Stimulated activated CD4-positive, alpha-beta T cell treated with anti-CD3 and anti-CD28 coated beads, Interleukin-2, amount 100 ng/mL, for 24 hours (primary cell): ENCODE measurements around the gene NCS1.

Source experiments
- DNase-seq, 2 donors: peaks; one replicate each; pipeline ENCODE4 v3.0.0-alpha.2; 2020

The NCS1 gene

DNA sequence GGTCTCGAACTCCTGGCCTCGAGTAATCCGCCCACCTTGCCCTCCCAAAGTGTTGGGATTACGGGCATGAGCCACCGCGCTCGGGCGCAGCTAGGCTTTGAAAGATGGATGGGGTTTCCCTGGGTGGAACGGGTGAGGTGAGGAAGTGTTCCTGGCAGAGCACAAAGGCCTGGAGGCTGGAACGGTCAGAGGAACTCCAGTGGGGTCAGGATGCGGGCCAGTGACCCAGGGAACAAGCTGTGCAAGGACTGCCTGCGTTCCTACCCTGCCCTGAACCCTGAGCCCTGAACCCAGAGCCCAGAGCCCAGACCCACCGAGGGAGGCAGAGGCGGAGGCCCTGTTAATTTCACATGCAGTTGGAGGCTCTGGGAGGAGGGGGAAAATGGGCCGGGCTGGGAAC, 23.4 kb downstream of the NCS1 start:
- no peak for DNase-seq

DNA sequence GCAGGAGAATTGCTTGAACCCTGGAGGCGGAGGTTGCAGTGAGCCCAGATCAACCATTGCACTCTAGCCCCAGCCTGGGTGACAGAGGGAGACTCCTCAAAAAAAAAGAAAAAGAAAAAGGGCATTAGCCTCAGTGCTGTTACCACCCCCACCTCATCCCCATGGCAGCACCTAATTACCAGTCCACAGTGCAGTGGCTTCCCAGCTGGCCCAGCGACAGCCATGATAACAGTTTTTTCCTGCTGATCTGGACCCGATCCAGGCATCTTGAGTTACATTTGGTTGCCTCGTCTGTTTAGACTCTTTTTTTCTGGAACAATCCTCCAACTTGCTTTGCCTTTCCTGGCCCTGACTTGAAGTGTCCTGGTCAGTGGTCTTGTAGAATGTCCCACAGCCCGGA, 24.4 kb downstream of the NCS1 start:
- no peak for DNase-seq

DNA sequence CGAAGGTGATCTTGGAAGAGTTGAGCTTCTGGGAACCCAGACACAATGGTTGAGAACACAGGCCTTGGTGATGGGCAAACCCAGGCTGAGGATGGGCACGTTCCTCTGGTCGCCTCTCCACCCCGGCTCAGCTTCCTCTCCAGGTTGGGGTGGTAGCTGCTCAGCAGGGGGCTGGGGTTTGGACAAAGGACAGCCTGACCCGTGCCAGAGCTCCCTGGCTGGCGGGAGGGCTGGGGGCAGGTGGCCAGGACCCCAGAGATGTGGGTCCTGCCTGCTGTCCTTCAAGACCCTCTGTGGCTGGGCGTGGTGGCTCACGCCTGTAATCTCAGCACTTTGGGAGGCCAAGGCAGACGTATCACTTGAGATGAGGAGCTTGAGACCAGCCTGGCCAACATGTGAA, 25.2 kb downstream of the NCS1 start:
- no peak for DNase-seq

DNA sequence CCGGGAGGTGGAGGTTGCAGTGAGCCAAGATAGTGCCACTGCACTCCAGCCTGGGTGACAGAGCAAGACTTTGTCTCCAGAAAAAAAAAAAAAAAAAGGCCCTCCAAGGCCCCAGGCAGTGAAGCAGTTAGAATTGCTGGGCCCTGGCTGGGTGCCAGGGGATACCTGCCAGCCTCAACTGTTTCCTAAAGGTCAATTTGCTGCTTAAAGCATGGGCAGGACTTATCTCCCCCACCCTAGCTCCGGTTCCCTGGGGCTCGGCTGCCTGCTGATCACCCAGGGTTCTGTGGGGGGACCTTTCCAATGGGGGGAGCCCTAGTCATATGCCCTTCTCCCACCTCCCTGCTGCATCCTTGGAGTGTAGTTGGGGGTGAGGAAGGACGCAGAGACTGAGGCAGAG, 25.7 kb downstream of the NCS1 start:
- DNase-seq, result no peak

DNA sequence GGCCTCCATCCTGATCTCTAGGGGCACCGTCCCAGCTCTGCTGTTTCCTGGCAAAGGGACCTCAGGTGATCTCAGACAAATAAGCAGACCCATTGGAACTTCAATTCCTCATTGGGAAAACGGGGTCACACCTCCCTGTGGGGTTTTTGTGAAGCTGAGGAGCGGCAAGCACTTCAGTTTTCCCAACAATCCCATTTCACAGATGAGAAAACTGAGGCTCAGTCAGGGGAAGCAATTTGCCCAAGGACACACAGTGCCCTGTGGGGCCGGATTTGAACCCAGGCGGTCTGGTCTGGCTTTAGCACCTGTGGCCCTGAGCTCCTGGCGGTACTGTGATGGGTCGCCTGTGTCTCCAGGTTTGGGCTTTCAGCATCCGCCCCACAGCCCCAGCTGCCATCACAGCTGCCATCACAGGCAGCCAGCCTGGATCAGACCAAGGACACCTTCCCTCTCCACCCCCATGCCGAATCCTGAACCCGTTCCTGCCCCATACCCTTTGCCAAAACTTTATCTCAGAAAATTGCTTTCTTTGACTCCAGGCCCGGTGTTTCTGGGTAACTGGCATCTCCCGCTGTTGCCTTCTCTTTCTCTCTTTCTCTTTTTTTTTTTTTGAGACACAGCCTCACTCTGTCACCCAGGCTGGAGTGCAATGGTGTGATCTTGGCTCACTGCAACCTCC, 26.4 kb downstream of the NCS1 start:
- no peak for DNase-seq

DNA sequence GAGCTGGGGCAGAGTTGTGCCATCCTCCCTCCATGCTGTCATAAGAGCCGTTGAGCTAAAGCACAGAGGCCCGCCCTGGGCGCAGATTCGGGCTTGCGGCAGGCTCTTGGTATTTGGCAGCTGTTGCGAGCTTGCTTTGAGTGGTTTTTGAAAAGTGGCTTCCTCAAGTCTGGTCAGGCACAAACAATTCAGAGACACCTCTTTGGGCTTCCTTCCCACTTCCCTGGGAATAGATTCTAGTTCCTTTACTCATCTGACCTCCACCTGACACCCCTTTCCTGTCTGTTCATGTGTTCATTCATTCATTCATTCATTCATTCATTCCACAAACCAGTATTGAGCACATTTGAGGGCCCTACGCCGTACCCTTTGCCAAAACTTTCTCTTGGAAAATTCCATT, 27.4 kb downstream of the NCS1 start:
- DNase-seq, result no peak

DNA sequence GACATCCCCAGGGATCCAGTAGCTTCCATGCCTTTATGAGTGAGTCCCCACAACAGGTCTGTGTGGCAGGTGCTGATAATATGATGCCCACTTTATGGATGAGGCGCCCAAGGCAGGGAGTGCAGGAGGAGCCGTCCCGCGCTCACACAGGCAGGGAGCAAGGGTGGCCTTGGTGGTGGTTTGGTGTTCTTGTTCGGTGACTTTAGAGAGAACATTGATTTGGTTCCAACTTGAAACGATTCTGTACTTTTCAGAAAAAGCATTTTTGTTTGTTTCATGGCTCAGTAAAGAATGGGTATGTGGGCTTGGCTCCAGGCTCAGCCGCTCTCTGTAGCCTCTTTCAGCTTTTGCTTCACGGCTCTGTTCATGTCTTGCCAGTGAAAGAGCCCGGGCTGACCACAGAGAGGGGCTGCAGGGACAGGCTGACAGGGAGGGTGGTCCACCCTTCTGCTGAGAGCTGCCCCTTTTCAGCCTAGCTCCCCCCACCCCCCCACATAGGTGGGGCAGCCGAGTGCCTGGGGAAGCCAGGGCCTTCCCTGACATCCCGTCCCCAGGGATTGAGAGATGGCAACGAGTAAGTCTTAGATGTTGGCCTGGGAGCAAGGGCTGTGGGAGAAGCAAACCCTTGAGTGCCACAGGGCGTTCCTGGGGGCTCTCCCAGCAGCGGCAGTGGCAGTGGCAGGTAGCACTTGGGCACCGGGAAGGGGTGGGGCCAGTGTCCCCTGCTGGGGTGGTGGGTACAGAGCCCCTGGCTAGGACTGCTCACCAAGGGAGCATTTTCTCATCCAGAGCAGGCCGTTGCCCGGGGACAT, 28.0 kb downstream of the NCS1 start:
- no peak for DNase-seq

DNA sequence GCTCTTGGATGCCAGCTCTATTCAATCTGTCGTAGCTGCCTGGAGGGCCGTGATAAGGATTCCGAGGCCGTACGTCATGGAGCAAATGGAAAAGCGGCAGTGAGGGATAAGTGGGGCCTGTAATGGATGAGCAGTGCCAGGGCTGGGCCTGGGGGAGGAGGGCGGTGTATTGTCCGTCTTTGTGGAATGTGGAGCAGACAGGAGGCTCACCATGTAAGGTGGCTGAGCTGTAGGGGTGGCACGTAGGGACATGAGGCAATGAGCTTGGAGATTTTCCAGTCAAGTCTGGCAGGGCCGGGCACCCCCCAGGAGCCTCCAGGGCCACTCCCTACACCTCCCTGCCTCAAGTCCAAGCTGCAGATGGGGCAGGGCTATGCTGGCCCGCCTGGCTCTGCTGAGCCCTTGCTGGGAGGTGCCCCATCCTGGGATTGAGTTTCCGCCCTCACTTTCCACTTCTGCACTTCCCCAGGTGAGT, 29.2 kb downstream of the NCS1 start:
- DNase-seq, result no peak

DNA sequence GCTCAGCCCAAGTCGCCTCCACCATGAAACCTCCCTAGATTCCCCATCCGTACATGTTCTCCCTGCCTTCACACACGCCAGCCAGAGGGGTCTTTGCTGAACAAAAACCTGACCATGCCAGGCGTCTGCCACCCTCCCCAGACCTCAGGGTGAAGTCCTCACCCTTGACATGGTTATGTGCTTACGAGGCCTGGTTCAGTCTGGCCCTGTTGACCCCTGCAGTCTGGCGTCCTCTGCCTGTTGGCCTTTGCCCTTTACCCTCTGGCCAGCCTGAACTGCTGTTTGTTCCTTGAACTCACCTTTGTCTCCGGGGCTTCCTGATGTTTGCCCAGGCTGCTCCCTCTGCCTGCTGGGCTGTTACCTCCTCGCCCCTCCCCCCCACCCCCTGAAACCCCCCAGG, 29.8 kb downstream of the NCS1 start:
- DNase-seq, result no peak

DNA sequence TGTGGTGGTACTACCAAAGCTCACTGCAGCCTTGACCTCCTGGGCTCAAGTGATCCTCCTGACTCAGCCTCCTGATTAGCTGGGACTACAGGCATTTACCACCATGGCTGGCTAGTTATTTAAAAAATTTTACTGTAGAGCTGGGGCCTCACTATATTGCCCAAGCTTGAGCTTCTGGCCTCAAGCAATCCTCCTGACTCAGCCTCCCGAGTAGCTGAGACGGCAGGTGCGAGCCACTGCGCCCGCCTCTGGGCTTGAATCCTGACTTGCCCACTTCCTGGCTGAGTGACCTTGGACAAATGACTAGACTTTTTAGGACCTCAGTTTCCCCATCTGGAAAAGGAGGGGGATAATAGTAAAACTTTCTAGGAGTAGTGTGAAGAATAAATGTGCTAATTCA, 32.1 kb downstream of the NCS1 start:
- DNase-seq, result no peak

DNA sequence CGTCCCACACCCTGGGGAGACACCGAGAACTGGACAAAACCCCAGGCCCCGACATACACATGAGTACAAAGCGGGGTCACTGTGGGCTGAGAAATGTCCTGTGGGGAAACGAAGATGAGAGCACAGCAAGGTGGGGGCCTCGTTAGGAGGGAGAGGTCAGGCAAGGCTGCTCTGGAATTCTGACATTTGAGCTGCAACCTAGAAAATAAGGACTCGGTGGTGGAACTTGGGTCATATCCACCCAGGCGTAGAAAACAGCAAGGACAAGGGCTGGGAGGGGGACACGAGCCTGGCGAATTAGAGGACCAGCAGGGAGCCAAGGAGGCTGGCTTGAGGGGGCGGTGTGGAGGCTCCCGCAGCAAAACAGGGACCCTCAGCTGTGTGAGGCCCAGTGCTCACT, 32.8 kb downstream of the NCS1 start:
- no peak for DNase-seq

DNA sequence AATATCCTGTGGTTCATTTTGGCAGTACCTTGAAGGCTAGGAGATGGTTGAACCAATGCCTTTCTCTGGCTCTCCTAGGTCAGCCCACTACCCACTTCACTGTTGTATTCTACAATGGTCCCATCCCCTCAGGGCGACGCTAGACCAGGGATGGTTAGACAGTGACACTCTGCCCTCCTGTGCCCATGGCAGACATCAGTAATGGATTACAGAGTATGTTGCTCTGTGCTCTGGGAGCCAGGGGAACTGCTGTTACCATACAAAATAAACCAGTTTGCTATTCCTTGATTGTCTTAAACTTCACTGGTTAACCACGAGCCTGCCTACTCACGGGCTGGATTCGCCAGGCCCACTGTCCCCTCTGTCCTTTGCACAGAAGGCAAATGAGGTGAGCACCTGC, 33.7 kb downstream of the NCS1 start:
- no peak for DNase-seq

DNA sequence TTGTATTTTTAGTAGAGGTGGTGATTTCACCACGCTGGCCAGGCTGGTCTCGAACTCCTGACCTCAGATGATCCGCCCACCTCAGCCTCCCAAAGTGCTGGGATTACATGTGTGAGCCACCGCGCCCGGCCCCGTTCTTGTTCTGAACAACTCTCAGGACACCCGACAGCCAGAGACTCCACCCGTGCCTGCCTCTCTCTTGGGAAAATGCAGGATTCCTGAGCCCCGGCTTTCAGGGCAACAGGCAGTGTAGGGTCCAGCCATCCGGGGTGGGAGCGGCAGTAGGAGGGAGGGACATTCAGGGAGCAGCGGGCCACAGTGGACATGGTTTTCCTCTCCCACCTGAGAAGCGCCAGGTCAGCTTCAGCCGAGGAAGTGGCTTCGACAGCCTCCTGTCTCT, 34.4 kb downstream of the NCS1 start:
- DNase-seq, result no peak

DNA sequence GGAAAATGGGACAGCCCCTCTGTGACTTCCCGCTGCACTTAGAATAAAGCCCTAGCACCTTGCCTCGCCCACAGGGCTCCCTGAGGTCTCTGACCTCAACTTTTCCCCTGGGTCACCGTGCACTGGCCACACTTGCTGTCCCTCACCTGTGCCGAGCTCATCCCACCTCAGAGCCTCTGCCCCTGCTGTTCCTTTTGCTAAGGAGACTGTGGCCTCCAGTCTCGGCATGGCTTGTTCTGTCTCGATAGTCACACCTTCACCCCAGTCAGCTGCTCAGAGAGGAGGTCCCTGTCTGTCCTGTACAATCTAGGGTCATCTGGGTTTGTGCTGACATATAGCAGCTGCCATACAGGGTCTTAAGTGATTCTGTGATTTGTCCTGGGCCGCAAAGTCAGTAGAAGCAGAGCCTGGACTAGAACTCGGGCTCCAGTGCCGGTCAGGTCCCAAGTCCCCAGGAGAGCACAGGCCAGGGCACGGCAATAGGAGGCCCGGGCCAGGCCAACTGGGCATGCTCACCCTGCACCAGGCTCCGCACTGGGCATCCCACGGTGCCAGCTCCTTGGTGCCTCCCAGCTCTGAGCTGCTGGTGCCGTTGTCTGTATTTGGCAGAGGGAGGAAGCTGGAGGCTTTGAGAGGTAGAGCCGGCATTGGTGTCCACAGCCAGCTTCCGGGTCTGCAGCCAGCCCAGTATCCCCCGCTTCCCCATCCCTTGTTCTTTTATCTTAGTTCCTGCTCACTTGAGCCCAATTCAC, 35.2 kb downstream of the NCS1 start:
- no peak for DNase-seq

DNA sequence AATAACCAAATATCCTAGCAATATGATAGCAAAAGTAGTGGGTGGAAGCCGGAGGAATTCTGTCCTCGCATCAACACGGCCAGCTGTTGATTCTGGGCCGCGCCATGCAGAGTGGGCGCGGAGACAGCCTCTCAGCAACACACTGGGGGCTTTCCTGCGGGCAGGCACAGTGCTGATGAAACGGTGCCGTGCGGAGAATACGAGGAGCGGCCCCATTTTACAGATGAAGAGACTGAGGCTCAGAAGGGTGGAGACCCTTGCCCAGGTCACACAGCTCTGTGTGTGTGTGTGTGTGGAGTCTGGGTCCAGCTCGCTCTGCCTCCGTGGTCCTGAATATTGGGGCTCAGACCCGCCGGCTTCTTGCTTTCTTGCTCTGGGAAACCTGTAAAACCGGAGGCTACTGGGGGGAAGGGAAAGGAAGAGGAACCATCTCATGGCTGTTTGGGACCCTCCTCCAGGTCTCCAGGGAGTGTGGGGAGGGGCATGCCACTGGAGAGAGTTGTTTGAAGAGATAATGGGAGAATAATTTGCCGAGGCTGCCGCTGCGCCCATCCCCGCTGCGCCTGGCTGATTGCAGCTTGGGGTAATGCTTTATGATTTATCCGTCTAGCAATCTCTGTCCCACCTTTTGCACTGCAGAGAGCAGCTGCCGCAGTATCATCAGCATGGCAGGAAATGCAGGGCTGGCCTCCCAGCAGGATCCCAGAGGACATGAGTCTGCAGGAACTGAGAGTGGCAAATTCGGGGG, 36.6 kb downstream of the NCS1 start:
- DNase-seq, result no peak

DNA sequence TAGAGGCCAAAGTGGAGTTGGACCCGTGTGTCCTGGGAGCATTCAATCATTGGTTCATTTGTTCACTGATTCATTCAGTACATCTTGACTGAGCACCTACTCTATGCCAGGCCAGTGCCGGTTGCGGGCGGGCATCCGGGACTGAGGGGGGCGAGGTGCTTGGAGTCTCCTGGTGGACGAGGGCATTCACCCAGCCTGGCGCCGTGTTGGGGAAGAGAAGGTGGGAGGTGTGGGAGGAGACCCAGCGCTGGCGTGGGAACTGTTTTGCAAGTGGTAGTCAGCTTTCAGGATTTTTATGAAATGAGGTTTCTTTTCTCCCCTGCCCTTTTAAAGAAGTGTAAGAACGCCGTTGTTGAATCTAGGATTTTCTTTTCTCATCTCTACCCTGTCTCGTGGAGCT, 37.2 kb downstream of the NCS1 start:
- DNase-seq, result no peak

DNA sequence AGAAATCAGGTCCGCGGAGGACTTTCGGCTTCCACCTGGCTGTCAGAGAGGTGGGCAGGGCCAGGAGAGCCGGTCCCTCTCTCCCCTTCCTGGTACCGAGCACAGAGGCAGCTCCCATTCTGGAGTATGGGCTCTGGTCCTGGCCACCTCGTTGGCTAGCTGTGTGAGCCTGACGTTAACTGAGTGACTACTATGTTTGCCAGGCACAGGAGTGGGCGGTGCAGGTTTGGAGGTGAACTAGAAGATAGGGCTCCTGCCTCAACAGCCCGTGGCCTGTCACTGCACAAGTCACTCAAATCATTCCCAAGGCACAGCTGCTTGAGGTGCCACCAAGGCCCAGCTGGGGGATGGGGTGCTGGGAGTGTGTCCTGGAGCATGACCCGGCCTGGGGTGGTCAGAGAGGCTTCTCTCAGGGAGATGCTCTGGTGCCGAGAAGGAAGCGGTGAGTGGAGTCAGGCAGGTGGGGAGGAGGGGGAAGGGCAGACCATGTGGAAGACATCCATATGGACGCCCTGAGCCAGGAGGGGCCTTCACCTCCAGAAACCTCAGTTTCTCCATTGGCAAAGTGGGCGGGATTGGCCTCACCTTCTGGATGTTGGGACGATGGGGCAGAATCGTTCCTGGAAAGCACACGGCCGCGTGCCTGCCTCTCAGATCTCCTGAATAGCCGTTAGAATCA, 39.5 kb downstream of the NCS1 start:
- DNase-seq, result no peak

DNA sequence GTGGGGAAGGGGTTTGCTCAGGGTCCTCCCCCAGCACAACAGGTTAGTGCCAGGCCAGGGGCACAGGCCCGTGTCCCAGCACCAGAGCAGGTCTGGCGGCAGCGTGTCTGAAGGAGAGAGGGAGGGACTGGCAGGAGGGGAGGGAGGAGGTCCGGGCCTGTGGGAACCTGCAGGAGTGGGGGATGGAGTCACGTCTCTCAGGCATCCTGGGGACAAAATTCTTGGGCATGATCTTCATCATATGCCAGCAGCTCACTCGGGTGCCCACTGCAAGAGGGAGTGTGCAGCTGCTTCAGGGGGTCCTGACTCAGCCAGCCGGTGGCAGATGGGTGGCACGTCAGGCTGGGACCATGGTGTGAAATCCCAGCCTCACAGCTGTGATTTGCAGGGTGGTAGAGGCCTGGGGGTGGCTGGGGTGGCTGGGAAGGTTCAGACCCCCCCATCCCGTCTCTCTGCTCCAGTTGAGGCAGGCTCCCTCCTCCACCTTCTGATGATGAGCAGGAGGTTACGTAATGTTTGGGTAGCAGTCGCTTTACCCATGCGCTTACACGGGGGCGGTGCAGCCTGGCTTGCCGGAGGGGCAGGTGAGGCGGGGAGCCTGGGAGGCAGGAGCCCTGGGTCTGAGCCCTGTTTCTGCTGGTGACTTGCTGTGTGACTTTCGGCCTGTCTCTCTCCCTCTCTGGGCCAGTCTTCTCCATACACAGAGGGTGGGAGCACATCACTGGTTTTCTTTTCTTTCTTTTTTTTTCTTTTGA, 40.5 kb downstream of the NCS1 start:
- no peak for DNase-seq

DNA sequence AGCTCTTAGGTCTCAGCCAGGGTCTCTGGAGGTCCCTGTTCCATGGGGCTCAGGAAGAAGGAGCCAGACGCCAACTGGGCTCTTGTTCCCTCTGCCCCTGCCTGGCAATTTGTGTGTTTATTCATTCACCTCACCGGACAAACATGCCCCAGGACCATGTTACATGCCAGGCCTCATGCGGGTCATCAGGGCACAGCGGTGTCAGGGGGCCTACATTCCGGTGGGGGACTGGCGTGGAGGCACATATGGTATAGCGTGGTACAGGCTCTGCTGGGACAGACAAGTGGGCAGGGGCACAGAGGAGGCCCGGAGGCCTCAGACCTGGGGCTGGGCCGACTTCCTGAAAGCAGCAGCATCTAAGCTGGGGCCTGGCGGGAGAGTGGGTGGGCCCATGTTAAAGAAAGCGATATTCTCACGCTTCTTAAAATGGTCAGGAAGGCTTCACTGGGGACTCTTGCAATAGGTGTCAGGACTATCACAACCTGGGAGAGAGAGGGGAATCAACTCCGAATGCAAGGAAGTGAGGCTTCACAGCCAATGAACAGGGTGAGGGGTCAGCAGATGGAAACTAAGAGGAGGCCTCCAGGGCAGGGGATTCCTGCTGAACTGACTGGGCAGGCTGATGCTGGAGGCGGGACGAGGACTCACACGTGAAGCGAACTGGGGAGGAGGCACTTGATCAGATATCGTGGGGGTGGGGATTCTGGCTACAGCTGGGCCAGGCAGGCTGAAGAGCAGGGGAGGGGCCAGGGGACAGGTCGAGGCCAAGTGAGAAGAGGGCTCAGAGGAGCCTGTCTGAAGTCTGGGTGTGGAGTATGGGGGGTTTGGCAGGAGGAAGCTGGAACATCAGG, 41.9 kb downstream of the NCS1 start:
- DNase-seq, result no peak

DNA sequence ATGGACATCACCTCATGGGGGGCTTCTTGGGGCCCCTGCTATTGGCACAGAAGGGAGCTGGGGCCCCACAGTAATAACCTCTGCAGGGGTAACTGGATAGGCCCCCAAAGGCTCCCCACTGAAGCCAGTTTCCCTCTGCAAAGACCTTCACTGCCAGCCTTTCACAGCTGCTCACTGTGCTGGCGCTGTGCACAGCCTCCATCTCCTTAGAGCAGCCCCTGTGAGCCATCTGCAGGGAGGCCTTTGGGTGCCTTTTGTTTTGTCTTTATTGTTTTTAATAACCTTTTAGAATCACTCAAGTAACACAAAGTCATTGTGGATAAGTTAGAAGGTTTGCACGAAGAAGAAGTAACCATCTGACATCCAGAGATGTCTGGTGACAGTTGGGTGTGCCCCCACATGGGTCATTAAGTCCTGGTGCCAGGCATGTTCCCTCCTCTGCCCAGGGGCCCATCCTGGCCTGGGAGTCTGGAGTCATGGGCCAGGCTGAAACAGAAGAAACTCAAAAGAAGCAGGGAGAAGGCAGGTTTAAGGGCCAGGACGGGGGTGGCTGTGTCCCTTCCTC, 42.7 kb downstream of the NCS1 start:
- DNase-seq, result no peak
